HEK293 (cell line): ENCODE data around the gene TAGLN2.
A peak's percentile ranks its signal among the peaks of the same experiment; 100 is the strongest.

ENCODE experiments used
- CTCF ChIA-PET: fragments of 350-600 bp; formaldehyde crosslinking; extraction: SDS; loops from one replicate; lab custom pipeline; 2021; ENCODE audit warnings: antibody characterized with exemption; lab: Yijun Ruan, JAX
- POLR2A ChIA-PET: fragments of 300-600 bp; formaldehyde crosslinking; extraction: SDS; loops from one replicate; lab custom pipeline; 2020; ENCODE audit warnings: antibody characterized with exemption, inconsistent platforms; lab: Yijun Ruan, JAX
- H3K27ac ChIP-seq: fragments of 200-500 bp; sonication (Bioruptor generic); 2 replicates; pipeline ENCODE4 v1.5.1; 2014; ENCODE audit warnings: low read depth, low read length, control low read depth, inconsistent platforms; ENCODE audit errors: extremely low read depth
- H3K36me3 ChIP-seq, 2 experiments: fragments of 200-500 bp in 1 of 2; sonication (Bioruptor generic) in 1 of 2; 1 replicate in 1 of 2; 2 replicates in 1 of 2; pipeline ENCODE4 v1.5.1; 2014 to 2017; ENCODE audit warnings: inconsistent platforms in 2 of 2, low read length in 2 of 2; ENCODE audit not compliant: control insufficient read depth in 2 of 2, insufficient read depth in 1 of 2
- H3K4me1 ChIP-seq: fragments of 200-500 bp; sonication (Bioruptor generic); 2 replicates; pipeline ENCODE4 v1.5.1; 2014; ENCODE audit warnings: mild to moderate bottlenecking, low read length, inconsistent platforms; ENCODE audit not compliant: control insufficient read depth, insufficient read depth
- H3K4me3 ChIP-seq: 2 replicates; pipeline ENCODE4 v1.5.1; 2011; ENCODE audit warnings: low read depth, mild to moderate bottlenecking, control low read depth, low read length, moderate library complexity
- H3K9me3 ChIP-seq: fragments of 200-500 bp; sonication (Bioruptor generic); 2 replicates; pipeline ENCODE4 v1.5.1; 2014; ENCODE audit warnings: low read depth, low read length, inconsistent platforms; ENCODE audit not compliant: control insufficient read depth, insufficient read depth
- GLIS1 ChIP-seq: fragments of 450-650 bp; formaldehyde crosslinking; IDR thresholded peaks from 2 replicates; pipeline ENCODE4 v1.5.1; 2016; ENCODE audit warnings: missing biosample characterization, missing genetic modification characterization
- KLF8 ChIP-seq: fragments of 450-650 bp; formaldehyde crosslinking; IDR thresholded peaks from 2 replicates; pipeline ENCODE4 v1.5.1; 2016; ENCODE audit warnings: missing biosample characterization, missing genetic modification characterization
- KLF9 ChIP-seq: fragments of 450-650 bp; formaldehyde crosslinking; IDR thresholded peaks from 2 replicates; pipeline ENCODE4 v1.5.1; 2016; ENCODE audit warnings: missing biosample characterization, missing genetic modification characterization, low read depth
- PRDM10 ChIP-seq: fragments of 450-650 bp; formaldehyde crosslinking; IDR thresholded peaks from 2 replicates; pipeline ENCODE4 v1.5.1; 2016; ENCODE audit warnings: missing biosample characterization, missing genetic modification characterization
- SALL2 ChIP-seq: fragments of 450-650 bp; formaldehyde crosslinking; IDR thresholded peaks from 2 replicates; pipeline ENCODE4 v1.5.0; 2017; ENCODE audit warnings: missing biosample characterization, mild to moderate bottlenecking, missing genetic modification characterization, borderline replicate concordance
- SCRT1 ChIP-seq: fragments of 450-650 bp; formaldehyde crosslinking; IDR thresholded peaks from 2 replicates; pipeline ENCODE4 v1.5.1; 2016; ENCODE audit warnings: missing biosample characterization, missing genetic modification characterization, borderline replicate concordance
- SCRT2 ChIP-seq: fragments of 450-650 bp; formaldehyde crosslinking; IDR thresholded peaks from 2 replicates; pipeline ENCODE4 v1.5.1; 2016; ENCODE audit warnings: missing biosample characterization, missing genetic modification characterization
- ZIC2 ChIP-seq: fragments of 450-650 bp; formaldehyde crosslinking; IDR thresholded peaks from 2 replicates; pipeline ENCODE4 v1.5.1; 2016; ENCODE audit warnings: missing biosample characterization, missing genetic modification characterization
- ZNF169 ChIP-seq: fragments of 450-650 bp; formaldehyde crosslinking; IDR thresholded peaks from 2 replicates; pipeline ENCODE4 v1.5.1; 2016; ENCODE audit warnings: missing biosample characterization, missing genetic modification characterization
- ZNF221 ChIP-seq: fragments of 450-650 bp; formaldehyde crosslinking; IDR thresholded peaks from 2 replicates; pipeline ENCODE4 v1.5.1; 2017; ENCODE audit warnings: missing biosample characterization, missing genetic modification characterization, borderline replicate concordance
- ZNF302 ChIP-seq: fragments of 450-650 bp; formaldehyde crosslinking; IDR thresholded peaks from 2 replicates; pipeline ENCODE4 v1.5.1; 2016; ENCODE audit warnings: missing biosample characterization, missing genetic modification characterization, low read depth
- ZNF366 ChIP-seq: fragments of 450-650 bp; formaldehyde crosslinking; conservative IDR thresholded peaks from 2 replicates; pipeline ENCODE4 v1.5.1; 2016; ENCODE audit warnings: missing biosample characterization, missing genetic modification characterization
- ZNF501 ChIP-seq: fragments of 450-650 bp; formaldehyde crosslinking; IDR thresholded peaks from 2 replicates; pipeline ENCODE4 v1.5.1; 2016; ENCODE audit warnings: missing biosample characterization, missing genetic modification characterization
- ZNF580 ChIP-seq: fragments of 450-650 bp; formaldehyde crosslinking; IDR thresholded peaks from 2 replicates; pipeline ENCODE4 v1.5.1; 2016; ENCODE audit warnings: missing biosample characterization, missing genetic modification characterization
- ZNF654 ChIP-seq: fragments of 450-650 bp; formaldehyde crosslinking; IDR thresholded peaks from 2 replicates; pipeline ENCODE4 v1.5.1; 2016; ENCODE audit warnings: low read depth, missing biosample characterization, missing genetic modification characterization
- ZNF785 ChIP-seq: fragments of 450-650 bp; formaldehyde crosslinking; IDR thresholded peaks from 2 replicates; pipeline ENCODE4 v1.5.1; 2016; ENCODE audit warnings: missing biosample characterization, missing genetic modification characterization
- ZSCAN5A ChIP-seq: fragments of 450-650 bp; formaldehyde crosslinking; IDR thresholded peaks from 2 replicates; pipeline ENCODE4 v1.5.1; 2016; ENCODE audit warnings: missing biosample characterization, missing genetic modification characterization

Gene TAGLN2

GRCh38 chr1:159932296-159933285 is 7.3 kb upstream of the TAGLN2 start:
- ChIA-PET POLR2A (interaction anchor here (0.5 to 7.3 kb wide), 3 partner anchors 8 to 26 kb away, joined by 4 to 41 read pairs (median 5); partner anchors contain the start of gene TAGLN2), CTCF (interaction anchor here (0.7 to 19.3 kb wide), 7 partner anchors 17 to 150 kb away, joined by 3 to 353 read pairs (median 3); no protein-coding TSS in a partner anchor)
- Histone ChIP-seq H3K9me3 (no peaks in the 10 kb centered on the region), H3K4me3 (no peak overlapping the region), H3K4me1 (no peaks in the 10 kb centered on the region), H3K36me3 (no peaks in the 10 kb centered on the region)
- TF ChIP-seq ZIC2 (peak; percentile 99), ZNF302 (no peak), PRDM10 (tag by site-specific recombination) (peak; percentile 82), GLIS1 (tag by site-specific recombination) (peak; percentile 69), SCRT1 (tag by site-specific recombination) (no peak), ZNF501 (tag by site-specific recombination) (no peak), ZNF654 (tag by site-specific recombination) (no peak), SCRT2 (tag by site-specific recombination) (no peak)
- TF ChIP-seq, all 188 proteins: peak for 3
- H3K27ac ChIP-seq: no peak overlapping the region

- no peaks in the 10 kb centered on the region for H3K9me3 ChIP-seq
- CTCF ChIA-PET: interaction anchor here (1.3 to 19.3 kb wide), 2 partner anchors 73 to 133 kb away, joined by 5 to 353 read pairs; no protein-coding TSS in a partner anchor
- no peaks in the 10 kb centered on the region for H3K36me3 ChIP-seq
- H3K4me3 ChIP-seq: no peak overlapping the region
- H3K4me1 ChIP-seq: no peaks in the 10 kb centered on the region
- no peak for TF ChIP-seq ZNF580 (tag by site-specific recombination)
- no peak for TF ChIP-seq ZNF785
- no peak for TF ChIP-seq ZSCAN5A (tag by site-specific recombination)
- TF ChIP-seq KLF9 (tag by site-specific recombination): no peak
- no peak for TF ChIP-seq ZNF169 (tag by site-specific recombination)
- TF ChIP-seq ZNF221 (tag by site-specific recombination): no peak
- TF ChIP-seq SALL2 (tag by site-specific recombination): no peak
- no peak for TF ChIP-seq ZNF366 (tag by site-specific recombination)
- no peak for TF ChIP-seq KLF8
- TF ChIP-seq, all 188 proteins: peak for 0
- POLR2A ChIA-PET: interaction anchor here (1.6 kb wide), 1 partner anchor 14 kb away, joined by 4 read pairs; no protein-coding TSS in a partner anchor
- H3K27ac ChIP-seq: no peak overlapping the region
Observed at GRCh38 chr1:159931795-159932173, 6.5 kb upstream of the TAGLN2 start.
